Cardiac septum (tissue), 1 donor: ENCODE results near the gene SCAPER. TPM values are rescaled to one million over a fixed set of nuclear protein-coding genes. Genes with fewer than 3 reads are reported as not detected.

ENCODE experiments used
- DNase-seq: peaks from one replicate; pipeline ENCODE4 v3.0.0-alpha.2; 2020; ENCODE audit warnings: low spot score
- intact Hi-C: fragments of 100-400 bp; cut with DNase I; formaldehyde crosslinking; loops from one replicate; pipeline ENCODE4 v1.14.0; 2022
- total RNA-seq: library from RNA; stranded (reverse); fragmentation: NEBNext Ultra II Directional; extraction: Animal tissue kit (Norgen Biotek cat#: 25700); gene quantifications from one replicate; pipeline ENCODE4 v1.2.1, GENCODE V29; 2021
- donor health status: DM: no; HTN: no; CAD: no.

The SCAPER gene
- total RNA-seq, 1 donor from 2014 or later = 31.9 TPM

GRCh38 chr15:76337696-76338485 is 567.2 kb downstream of the SCAPER start:
- DNase-seq = no peak
- intact Hi-C loops = no loop called here

GRCh38 chr15:76337059-76337695 is 568.0 kb downstream of the SCAPER start:
- intact Hi-C loops = no loop called here
- DNase-seq = no peak

GRCh38 chr15:76336254-76337058 is 568.7 kb downstream of the SCAPER start, which contains the start of gene ISL2:
ISL2 (plus strand) TSS chr15:76336773; CDS start chr15:76336884, 111 bp downstream.
- DNase-seq = peak; percentile 86
- intact Hi-C loops = no loop called here

- intact Hi-C loops = no loop called here
- no peak for DNase-seq
These were observed 569.6 kb downstream of the SCAPER start for GRCh38 chr15:76335307-76336253.

GRCh38 chr15:76334438-76335306 is 570.5 kb downstream of the SCAPER start:
- DNase-seq = no peak
- intact Hi-C loops = no loop called here

GRCh38 chr15:76333720-76334437 is 571.3 kb downstream of the SCAPER start:
- no peak for DNase-seq
- intact Hi-C loops = no loop called here

- intact Hi-C loops = no loop called here
- DNase-seq = no peak
These were observed 571.8 kb downstream of the SCAPER start for GRCh38 chr15:76333309-76333708.

GRCh38 chr15:76332796-76333195 is 572.3 kb downstream of the SCAPER start:
- no peak for DNase-seq
- intact Hi-C loops = no loop called here

GRCh38 chr15:76330080-76330680 is 575.0 kb downstream of the SCAPER start:
- intact Hi-C loops = loop anchor here (2.0 kb wide), 2 partner anchors 91 to 139 kb away; no protein-coding TSS in a partner anchor
- no peak for DNase-seq

- no peak for DNase-seq
- intact Hi-C loops = no loop called here
These were observed 576.2 kb downstream of the SCAPER start for GRCh38 chr15:76328958-76329357.

GRCh38 chr15:76328106-76328696 is 576.9 kb downstream of the SCAPER start:
- no peak for DNase-seq
- intact Hi-C loops = no loop called here

- intact Hi-C loops = no loop called here
- DNase-seq = no peak
These were observed 577.7 kb downstream of the SCAPER start for GRCh38 chr15:76327191-76328105.

- intact Hi-C loops = no loop called here
- DNase-seq = no peak
These were observed 579.4 kb downstream of the SCAPER start for GRCh38 chr15:76325704-76326103.

- no peak for DNase-seq
- intact Hi-C loops = no loop called here
These were observed 581.1 kb downstream of the SCAPER start for GRCh38 chr15:76324066-76324465.

GRCh38 chr15:76321602-76322001 is 583.5 kb downstream of the SCAPER start:
- no peak for DNase-seq
- intact Hi-C loops = no loop called here

- intact Hi-C loops = no loop called here
- DNase-seq = no peak
These were observed 584.0 kb downstream of the SCAPER start for GRCh38 chr15:76321171-76321570.
